ENCODE results near the gene CHPT1.
"Not testable (repeated sequence)": the region's sequence is repeated elsewhere in the genome, so short reads cannot be mapped to it uniquely, and the experiment has no call there.

CHPT1 gene

DNA sequence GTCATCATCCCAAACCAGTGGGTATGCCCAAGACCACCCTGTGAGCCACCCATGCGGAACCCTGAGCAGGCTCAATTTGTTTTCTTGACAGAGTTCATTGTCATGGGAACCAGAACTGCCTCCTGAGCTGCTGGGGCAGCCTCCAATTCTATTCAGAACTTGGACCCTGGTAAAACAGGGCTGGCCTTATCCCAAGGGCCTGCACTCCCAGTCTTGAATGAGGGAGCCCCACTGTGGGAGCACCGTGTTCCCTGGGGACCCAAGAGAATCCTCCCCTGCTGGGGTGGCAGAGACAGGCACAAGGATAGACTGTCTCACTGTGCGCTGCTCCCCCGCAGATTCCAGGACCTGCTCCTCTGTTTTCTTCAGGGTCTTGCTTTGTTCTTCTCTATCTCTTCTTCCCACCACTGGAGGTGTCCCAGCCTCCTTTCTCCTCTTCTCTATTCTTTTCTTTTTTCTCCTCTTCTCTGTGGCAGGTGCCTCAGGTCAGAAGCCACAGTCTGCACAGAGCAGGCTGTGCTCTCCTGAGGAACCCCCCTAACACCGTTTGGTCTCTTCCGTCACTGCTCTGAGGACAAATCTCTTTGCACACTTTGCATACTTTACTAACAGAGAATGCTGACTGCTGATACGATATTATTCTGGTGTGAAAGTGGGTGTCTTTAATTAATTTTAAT, 31.2 kb upstream of the CHPT1 start:
- H3K4me3 ChIP-seq (ENCODE audit: low read length), result no peak overlapping the region
- peaks cover 3% of the 10 kb centered on the region for H3K27me3 ChIP-seq (ENCODE audit: control insufficient read depth, insufficient read depth, low read length)
- H3K36me3 ChIP-seq (ENCODE audit: insufficient read depth, low read length), result no peaks in the 10 kb centered on the region
- no peak overlapping the region for H3K4me2 ChIP-seq (ENCODE audit: low read length)
- H3K9ac ChIP-seq (ENCODE audit: low read depth, low read length), result no peak overlapping the region
- H3K9me3 ChIP-seq (replicated peaks; ENCODE audit: low read length), result no peaks in the 10 kb centered on the region
- no peaks in the 10 kb centered on the region for H3K4me1 ChIP-seq (ENCODE audit: control insufficient read depth, insufficient read depth, low read length)

DNA sequence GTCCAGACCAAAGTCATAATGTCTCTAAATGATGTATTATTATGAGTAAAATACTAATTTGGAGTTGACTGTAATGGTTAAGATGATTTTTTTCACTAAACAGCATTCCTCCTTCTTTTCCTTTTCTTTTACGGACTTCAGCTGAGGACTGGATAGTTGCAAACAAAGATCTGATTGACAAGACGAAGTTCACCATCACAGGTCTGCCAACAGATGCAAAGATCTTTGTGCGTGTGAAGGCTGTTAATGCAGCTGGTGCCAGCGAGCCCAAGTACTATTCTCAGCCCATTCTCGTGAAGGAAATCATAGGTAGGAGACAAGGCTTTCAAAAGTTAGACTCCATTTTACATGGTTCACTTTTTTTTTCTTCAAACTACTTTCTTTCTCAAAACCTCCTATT, 29.8 kb upstream of the CHPT1 start:
- Histone ChIP-seq H3K36me3 (ENCODE audit: insufficient read depth, low read length) (no peaks in the 10 kb centered on the region), H3K4me2 (ENCODE audit: low read length) (no peak overlapping the region), H3K9ac (ENCODE audit: low read depth, low read length) (no peak overlapping the region), H3K4me1 (ENCODE audit: control insufficient read depth, insufficient read depth, low read length) (no peaks in the 10 kb centered on the region), H3K27me3 (ENCODE audit: control insufficient read depth, insufficient read depth, low read length) (peaks cover 3% of the 10 kb centered on the region), H3K9me3 (replicated peaks; ENCODE audit: low read length) (no peaks in the 10 kb centered on the region), H3K4me3 (ENCODE audit: low read length) (no peak overlapping the region)

DNA sequence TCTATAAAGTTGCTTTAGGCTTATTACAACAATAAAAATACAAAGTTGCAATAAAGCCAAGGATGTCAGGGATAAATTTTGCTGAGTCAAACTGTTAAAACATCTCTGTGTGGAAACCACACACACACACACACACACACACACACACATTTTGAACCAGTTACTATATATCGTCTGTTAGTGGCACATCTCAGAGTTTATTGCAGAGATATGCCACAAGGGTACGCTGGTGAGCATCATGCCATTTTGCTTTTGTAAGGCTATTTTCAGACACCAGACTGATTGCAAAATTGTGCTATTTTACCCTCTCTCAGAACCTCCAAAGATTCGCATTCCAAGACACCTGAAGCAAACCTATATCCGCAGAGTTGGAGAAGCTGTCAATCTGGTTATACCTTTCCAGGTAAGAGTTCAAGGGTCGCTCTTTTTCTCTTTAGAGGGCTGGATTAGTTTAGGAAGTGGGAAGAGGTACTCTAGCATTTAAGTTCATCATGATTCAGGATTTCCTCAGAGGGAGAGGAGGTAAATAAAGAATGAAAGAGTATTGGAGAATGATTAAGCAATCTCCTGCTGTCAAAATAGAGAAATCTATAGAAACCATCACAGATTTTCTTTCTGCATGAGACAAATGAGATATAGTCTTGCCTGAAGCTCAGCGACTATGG, 27.3 kb upstream of the CHPT1 start:
- Histone ChIP-seq H3K36me3 (ENCODE audit: insufficient read depth, low read length) (no peaks in the 10 kb centered on the region), H3K4me3 (ENCODE audit: low read length) (no peak overlapping the region), H3K4me1 (ENCODE audit: control insufficient read depth, insufficient read depth, low read length) (no peaks in the 10 kb centered on the region), H3K4me2 (ENCODE audit: low read length) (no peak overlapping the region), H3K9me3 (replicated peaks; ENCODE audit: low read length) (no peaks in the 10 kb centered on the region), H3K9ac (ENCODE audit: low read depth, low read length) (no peak overlapping the region), H3K27me3 (ENCODE audit: control insufficient read depth, insufficient read depth, low read length) (peaks cover 3% of the 10 kb centered on the region)

DNA sequence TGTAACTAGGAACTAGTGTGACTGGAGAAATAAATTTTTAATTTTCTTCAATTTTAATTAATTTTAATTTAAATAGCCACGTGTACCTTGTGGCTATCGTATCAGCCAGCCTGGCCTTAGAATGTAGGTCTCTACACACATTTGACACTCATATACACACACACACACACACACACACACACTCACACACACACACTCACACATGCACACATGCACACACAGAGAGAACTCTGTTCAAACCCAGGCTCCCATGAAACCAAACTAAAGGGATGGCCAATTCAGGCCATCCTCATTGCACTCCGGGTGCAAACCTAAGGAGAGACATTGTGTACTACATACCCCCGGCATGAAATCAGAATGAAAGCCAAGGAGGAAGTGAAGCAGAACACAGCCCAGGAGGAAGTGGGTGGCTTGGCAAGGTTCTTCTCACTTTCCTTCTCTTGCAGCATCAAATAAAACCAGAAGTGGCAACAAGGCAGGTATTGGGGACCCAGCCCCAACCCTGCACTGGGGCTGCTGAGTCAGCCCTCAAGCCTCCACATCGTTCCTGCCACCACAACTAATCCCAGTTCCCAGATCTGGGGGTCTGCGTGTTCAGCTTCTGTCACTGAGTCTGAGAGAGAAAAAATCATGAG, 26.2 kb upstream of the CHPT1 start:
- no peak overlapping the region for H3K9ac ChIP-seq (ENCODE audit: low read depth, low read length)
- H3K4me1 ChIP-seq (ENCODE audit: control insufficient read depth, insufficient read depth, low read length), result no peaks in the 10 kb centered on the region
- no peak overlapping the region for H3K4me3 ChIP-seq (ENCODE audit: low read length)
- no peak overlapping the region for H3K4me2 ChIP-seq (ENCODE audit: low read length)
- H3K9me3 ChIP-seq (replicated peaks; ENCODE audit: low read length), result no peaks in the 10 kb centered on the region
- H3K27me3 ChIP-seq (ENCODE audit: control insufficient read depth, insufficient read depth, low read length), result no peaks in the 10 kb centered on the region
- no peaks in the 10 kb centered on the region for H3K36me3 ChIP-seq (ENCODE audit: insufficient read depth, low read length)

DNA sequence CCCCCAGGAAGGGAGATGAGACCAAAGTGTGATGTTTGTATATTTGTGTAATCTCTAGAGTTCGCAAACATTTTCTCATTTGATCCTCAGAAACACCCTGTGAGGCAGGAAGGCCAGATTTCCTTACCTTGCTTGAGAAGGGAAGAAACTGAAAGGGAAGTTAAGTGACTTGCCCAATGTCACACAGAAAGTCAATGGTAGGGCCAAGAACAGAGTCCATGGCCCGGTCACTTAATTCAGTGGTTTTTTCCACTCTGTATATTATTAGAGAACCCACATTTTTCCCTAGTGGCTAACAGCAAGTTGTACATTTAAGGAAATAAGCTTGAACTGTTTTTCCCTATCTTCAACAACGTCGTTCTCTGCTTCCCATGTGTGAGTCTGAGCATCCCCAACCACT, 25.6 kb upstream of the CHPT1 start:
- H3K4me3 ChIP-seq (ENCODE audit: low read length), result no peak overlapping the region
- H3K27me3 ChIP-seq (ENCODE audit: control insufficient read depth, insufficient read depth, low read length), result no peaks in the 10 kb centered on the region
- no peaks in the 10 kb centered on the region for H3K9me3 ChIP-seq (replicated peaks; ENCODE audit: low read length)
- H3K4me2 ChIP-seq (ENCODE audit: low read length), result no peak overlapping the region
- no peaks in the 10 kb centered on the region for H3K36me3 ChIP-seq (ENCODE audit: insufficient read depth, low read length)
- H3K4me1 ChIP-seq (ENCODE audit: control insufficient read depth, insufficient read depth, low read length), result no peaks in the 10 kb centered on the region
- no peak overlapping the region for H3K9ac ChIP-seq (ENCODE audit: low read depth, low read length)

DNA sequence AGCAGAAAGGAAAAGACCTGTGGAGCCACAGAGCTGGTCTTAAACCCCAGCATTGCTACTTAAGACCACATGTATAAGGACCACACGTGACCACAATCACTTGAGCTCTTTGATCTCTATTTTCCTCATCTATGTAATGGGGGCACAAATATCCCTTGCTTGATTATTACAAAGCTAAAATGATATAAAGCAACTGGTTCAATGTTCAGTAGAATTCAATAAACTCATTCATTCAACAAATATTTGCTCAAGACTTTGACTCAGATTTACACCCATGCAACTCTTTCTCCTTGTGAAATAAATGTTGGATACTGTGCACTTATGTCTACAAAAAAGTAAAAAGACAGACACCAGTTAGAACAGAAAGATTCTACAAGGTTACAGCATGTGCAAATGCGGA, 21.9 kb upstream of the CHPT1 start:
- no peaks in the 10 kb centered on the region for H3K9me3 ChIP-seq (replicated peaks; ENCODE audit: low read length)
- no peaks in the 10 kb centered on the region for H3K36me3 ChIP-seq (ENCODE audit: insufficient read depth, low read length)
- H3K4me1 ChIP-seq (ENCODE audit: control insufficient read depth, insufficient read depth, low read length), result no peaks in the 10 kb centered on the region
- H3K4me3 ChIP-seq (ENCODE audit: low read length), result no peak overlapping the region
- no peak overlapping the region for H3K4me2 ChIP-seq (ENCODE audit: low read length)
- H3K27me3 ChIP-seq (ENCODE audit: control insufficient read depth, insufficient read depth, low read length), result no peaks in the 10 kb centered on the region
- no peak overlapping the region for H3K9ac ChIP-seq (ENCODE audit: low read depth, low read length)

DNA sequence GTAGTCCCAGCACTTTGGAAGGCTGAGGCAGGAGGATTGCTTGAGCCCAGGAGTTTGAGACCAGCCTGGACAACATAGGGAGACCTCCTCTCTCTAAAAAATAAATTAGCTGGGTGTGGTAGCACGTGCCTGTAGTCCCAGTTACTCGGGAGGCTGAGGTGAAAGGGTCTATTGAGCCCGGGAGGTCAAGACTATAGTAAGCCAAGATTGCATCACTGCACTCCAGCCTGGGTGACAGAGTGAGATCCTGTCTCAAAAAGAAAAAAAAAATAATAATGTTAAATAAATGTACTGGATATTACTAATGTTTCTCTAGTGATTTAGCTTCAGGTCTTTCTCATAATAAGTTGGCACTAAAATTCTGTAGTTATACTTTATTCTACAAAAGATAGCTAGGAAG, 20.9 kb upstream of the CHPT1 start:
- not testable (repeated sequence) for H3K36me3 ChIP-seq (ENCODE audit: insufficient read depth, low read length); H3K4me3 ChIP-seq (ENCODE audit: low read length); H3K4me2 ChIP-seq (ENCODE audit: low read length); H3K27me3 ChIP-seq (ENCODE audit: control insufficient read depth, insufficient read depth, low read length); H3K9me3 ChIP-seq (replicated peaks; ENCODE audit: low read length); H3K9ac ChIP-seq (ENCODE audit: low read depth, low read length); H3K4me1 ChIP-seq (ENCODE audit: control insufficient read depth, insufficient read depth, low read length)

DNA sequence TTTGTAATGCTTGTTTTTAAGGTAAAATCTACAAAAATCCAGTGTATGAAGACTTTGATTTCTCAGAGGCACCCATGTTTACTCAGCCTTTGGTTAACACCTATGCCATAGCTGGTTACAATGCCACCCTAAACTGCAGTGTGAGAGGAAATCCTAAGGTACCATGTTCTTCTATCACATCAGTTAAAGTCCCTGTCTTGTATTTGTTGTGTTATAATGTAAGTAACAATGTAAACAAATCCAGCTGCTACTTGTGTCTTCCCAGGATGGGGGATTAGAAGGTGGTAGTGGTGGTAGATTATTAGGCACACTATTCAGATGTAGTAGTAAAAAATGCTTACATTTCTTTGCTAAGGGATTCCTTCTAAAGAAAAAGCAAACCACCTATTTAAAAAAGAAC, 19.4 kb upstream of the CHPT1 start:
- H3K36me3 ChIP-seq (ENCODE audit: insufficient read depth, low read length), result no peaks in the 10 kb centered on the region
- no peaks in the 10 kb centered on the region for H3K4me1 ChIP-seq (ENCODE audit: control insufficient read depth, insufficient read depth, low read length)
- no peak overlapping the region for H3K4me3 ChIP-seq (ENCODE audit: low read length)

DNA sequence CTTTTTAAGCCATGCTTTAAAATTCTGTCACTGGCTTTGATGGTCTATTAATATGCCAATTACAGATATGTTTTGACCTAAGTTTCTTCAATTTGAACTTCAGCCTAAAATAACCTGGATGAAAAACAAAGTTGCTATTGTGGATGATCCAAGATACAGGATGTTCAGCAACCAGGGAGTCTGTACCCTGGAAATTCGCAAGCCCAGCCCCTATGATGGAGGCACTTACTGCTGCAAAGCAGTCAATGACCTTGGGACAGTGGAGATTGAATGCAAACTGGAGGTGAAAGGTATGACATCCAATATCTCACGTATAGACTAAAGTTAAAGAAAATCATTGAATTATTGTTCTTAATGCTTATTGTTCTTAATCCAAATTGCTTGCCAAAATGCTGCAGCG, 17.2 kb upstream of the CHPT1 start:
- H3K4me3 ChIP-seq (ENCODE audit: low read length), result no peak overlapping the region
- no peaks in the 10 kb centered on the region for H3K27me3 ChIP-seq (ENCODE audit: control insufficient read depth, insufficient read depth, low read length)
- no peaks in the 10 kb centered on the region for H3K4me1 ChIP-seq (ENCODE audit: control insufficient read depth, insufficient read depth, low read length)
- no peak overlapping the region for H3K9ac ChIP-seq (ENCODE audit: low read depth, low read length)
- no peaks in the 10 kb centered on the region for H3K36me3 ChIP-seq (ENCODE audit: insufficient read depth, low read length)
- H3K9me3 ChIP-seq (replicated peaks; ENCODE audit: low read length), result no peaks in the 10 kb centered on the region
- no peak overlapping the region for H3K4me2 ChIP-seq (ENCODE audit: low read length)

More for the DNA sequence above, 19.4 kb upstream of the CHPT1 start:
- Histone ChIP-seq H3K9ac (ENCODE audit: low read depth, low read length) (no peak overlapping the region), H3K9me3 (replicated peaks; ENCODE audit: low read length) (no peaks in the 10 kb centered on the region), H3K27me3 (ENCODE audit: control insufficient read depth, insufficient read depth, low read length) (no peaks in the 10 kb centered on the region), H3K4me2 (ENCODE audit: low read length) (no peak overlapping the region)

DNA sequence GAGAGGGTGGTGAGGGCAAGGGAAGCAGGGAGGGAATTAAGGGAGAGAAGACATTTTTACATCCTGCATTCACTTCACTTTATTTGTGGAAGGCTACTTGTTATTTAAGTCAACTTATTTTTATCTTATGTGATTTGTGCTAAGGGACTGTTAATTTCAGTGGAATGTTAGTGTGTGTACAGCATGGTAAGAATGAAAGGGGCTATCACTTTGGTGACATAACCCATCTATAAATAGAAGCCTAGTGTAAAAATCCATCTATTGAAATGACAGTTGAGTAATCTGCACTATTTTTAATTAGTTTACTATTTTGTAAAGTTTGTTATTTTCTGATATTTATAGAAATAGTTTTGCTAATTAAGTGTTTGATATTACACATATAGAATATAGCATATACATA, 16.8 kb upstream of the CHPT1 start:
- no peak overlapping the region for H3K4me2 ChIP-seq (ENCODE audit: low read length)
- H3K4me3 ChIP-seq (ENCODE audit: low read length), result no peak overlapping the region
- no peak overlapping the region for H3K9ac ChIP-seq (ENCODE audit: low read depth, low read length)
- H3K4me1 ChIP-seq (ENCODE audit: control insufficient read depth, insufficient read depth, low read length), result no peaks in the 10 kb centered on the region
- H3K27me3 ChIP-seq (ENCODE audit: control insufficient read depth, insufficient read depth, low read length), result no peaks in the 10 kb centered on the region
- H3K36me3 ChIP-seq (ENCODE audit: insufficient read depth, low read length), result no peaks in the 10 kb centered on the region
- H3K9me3 ChIP-seq (replicated peaks; ENCODE audit: low read length), result no peaks in the 10 kb centered on the region

DNA sequence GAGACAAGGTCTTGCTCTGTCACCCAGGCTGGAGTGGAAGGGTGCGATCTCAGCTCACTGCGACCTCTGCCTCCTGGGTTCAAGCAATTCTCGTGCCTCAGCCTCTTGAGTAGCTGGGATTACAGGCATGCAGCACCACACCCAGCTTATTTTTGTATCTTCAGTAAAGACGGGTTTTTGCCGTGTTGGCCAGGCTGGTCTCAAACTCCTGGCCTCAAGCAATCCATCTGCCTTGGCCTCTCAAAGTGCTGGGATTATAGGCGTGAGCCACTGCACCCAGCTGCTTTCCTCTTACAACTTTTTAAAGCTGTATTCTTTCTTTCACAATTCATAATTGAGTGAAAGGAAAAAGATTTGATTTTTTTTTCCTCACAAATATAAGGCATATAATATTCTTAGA, 15.8 kb upstream of the CHPT1 start:
- H3K4me3 ChIP-seq (ENCODE audit: low read length); H3K9me3 ChIP-seq (replicated peaks; ENCODE audit: low read length); H3K9ac ChIP-seq (ENCODE audit: low read depth, low read length); H3K27me3 ChIP-seq (ENCODE audit: control insufficient read depth, insufficient read depth, low read length); H3K4me1 ChIP-seq (ENCODE audit: control insufficient read depth, insufficient read depth, low read length); H3K4me2 ChIP-seq (ENCODE audit: low read length); H3K36me3 ChIP-seq (ENCODE audit: insufficient read depth, low read length): not testable (repeated sequence)

DNA sequence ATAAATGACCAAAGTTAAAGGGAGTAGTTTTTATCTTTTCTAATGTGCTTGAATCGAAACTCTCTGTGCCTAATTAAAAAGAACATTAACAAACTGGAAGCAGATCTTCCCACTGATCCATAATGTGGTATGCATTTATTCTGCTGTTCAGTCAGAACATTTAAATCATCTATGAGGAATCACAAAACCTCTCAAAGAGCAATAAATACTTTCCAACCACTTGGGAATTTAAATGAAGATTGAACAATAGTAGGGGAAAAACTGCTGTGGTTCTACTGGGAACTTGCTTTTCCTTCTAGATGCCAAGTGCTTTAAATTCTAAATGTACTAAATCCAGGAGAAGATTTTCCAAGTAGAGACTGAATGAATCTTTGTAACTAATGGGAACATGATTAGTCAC, 12.3 kb upstream of the CHPT1 start:
- Histone ChIP-seq H3K4me2 (ENCODE audit: low read length) (no peak overlapping the region), H3K9ac (ENCODE audit: low read depth, low read length) (no peak overlapping the region), H3K36me3 (ENCODE audit: insufficient read depth, low read length) (no peaks in the 10 kb centered on the region)

More for the DNA sequence above, 12.3 kb upstream of the CHPT1 start:
- H3K4me1 ChIP-seq (ENCODE audit: control insufficient read depth, insufficient read depth, low read length), result no peaks in the 10 kb centered on the region
- H3K9me3 ChIP-seq (replicated peaks; ENCODE audit: low read length), result no peaks in the 10 kb centered on the region
- no peak overlapping the region for H3K4me3 ChIP-seq (ENCODE audit: low read length)
- H3K27me3 ChIP-seq (ENCODE audit: control insufficient read depth, insufficient read depth, low read length), result no peaks in the 10 kb centered on the region
